NB4 (cell line): Measurements from ENCODE around the gene S100A3.

ENCODE experiments used
- CTCF ChIP-seq: IDR thresholded peaks from one replicate; pipeline ENCODE4 v1.5.1; 2012; ENCODE audit warnings: low read depth, low read length
- MAX ChIP-seq: IDR thresholded peaks from 2 replicates; pipeline ENCODE4 v1.6.1; 2011; ENCODE audit warnings: low read depth, low read length
- MYC ChIP-seq: IDR thresholded peaks from 2 replicates; pipeline ENCODE4 v1.6.1; 2011; ENCODE audit warnings: low read depth, low read length
- POLR2A ChIP-seq: IDR thresholded peaks from 2 replicates; pipeline ENCODE4 v1.6.1; 2011; ENCODE audit warnings: mild to moderate bottlenecking; ENCODE audit not compliant: insufficient read length; ENCODE audit errors: extremely low read depth

GRCh38 chr1:153509036-153509435, 40.0 kb downstream of the S100A3 start:
- TF ChIP-seq CTCF = no peak
- no peak for TF ChIP-seq MYC
- no peak for TF ChIP-seq POLR2A
- TF ChIP-seq MAX = no peak
